ENCODE results near the gene SGIP1.

Gene SGIP1

GRCh38 chr1:66532798-66533783 is 862 bp upstream of the SGIP1 start:
- FAIRE-seq (no peak), DNase-seq (ENCODE audit: insufficient read length, low spot score) (no peak)
- TF ChIP-seq POLR2AphosphoS5 (IDR thresholded peaks at IDR 0.05; ENCODE audit: low read depth, low read length) (no peak), SPI1 (IDR thresholded peaks at IDR 0.05; ENCODE audit: low read depth, low read length) (no peak), POLR2A (IDR thresholded peaks at IDR 0.05; ENCODE audit: low read depth, low read length) (no peak), POU2F2 (IDR thresholded peaks at IDR 0.05; ENCODE audit: low read depth, low read length) (no peak), TAF1 (IDR thresholded peaks at IDR 0.05; ENCODE audit: low read depth, low read length) (no peak), PAX5 (IDR thresholded peaks at IDR 0.05; ENCODE audit: insufficient read depth, low read length, severe bottlenecking) (no peak)

- FAIRE-seq: no peak
- no peak for TF ChIP-seq POLR2A (IDR thresholded peaks at IDR 0.05; ENCODE audit: low read depth, low read length)
- TF ChIP-seq POLR2AphosphoS5 (IDR thresholded peaks at IDR 0.05; ENCODE audit: low read depth, low read length): no peak
- no peak for TF ChIP-seq PAX5 (IDR thresholded peaks at IDR 0.05; ENCODE audit: insufficient read depth, low read length, severe bottlenecking)
- TF ChIP-seq TAF1 (IDR thresholded peaks at IDR 0.05; ENCODE audit: low read depth, low read length): no peak
- TF ChIP-seq POU2F2 (IDR thresholded peaks at IDR 0.05; ENCODE audit: low read depth, low read length): no peak
- TF ChIP-seq SPI1 (IDR thresholded peaks at IDR 0.05; ENCODE audit: low read depth, low read length): no peak
- DNase-seq (ENCODE audit: insufficient read length, low spot score): no peak
These were observed 1.1 kb downstream of the SGIP1 start for GRCh38 chr1:66535061-66535460.

GRCh38 chr1:66535853-66536252 is 1.9 kb downstream of the SGIP1 start:
- DNase-seq (ENCODE audit: insufficient read length, low spot score) (no peak), FAIRE-seq (no peak)
- no peak for TF ChIP-seq POU2F2 (IDR thresholded peaks at IDR 0.05; ENCODE audit: low read depth, low read length)

DNA sequence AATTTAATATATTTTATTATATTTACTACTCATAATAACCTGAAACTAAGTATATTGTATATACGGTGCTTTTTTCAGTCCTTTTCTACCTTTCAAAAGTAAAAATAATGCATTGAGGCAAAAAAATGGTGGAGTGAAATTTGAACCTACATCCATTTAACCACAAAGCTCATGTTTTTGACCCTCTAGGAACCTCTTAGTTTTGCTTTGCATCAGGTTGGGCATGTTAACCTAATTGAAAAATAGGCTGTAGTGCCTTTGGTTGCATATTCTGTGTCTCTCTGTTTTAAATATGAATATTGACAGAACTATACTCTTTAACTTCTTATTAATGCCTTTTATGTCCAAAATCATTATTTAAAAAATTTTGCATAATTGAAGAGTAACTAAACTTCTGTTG is 3.8 kb downstream of the SGIP1 start:
- TF ChIP-seq TAF1 (IDR thresholded peaks at IDR 0.05; ENCODE audit: low read depth, low read length) (no peak), POLR2AphosphoS5 (IDR thresholded peaks at IDR 0.05; ENCODE audit: low read depth, low read length) (no peak), POLR2A (IDR thresholded peaks at IDR 0.05; ENCODE audit: low read depth, low read length) (no peak), POU2F2 (IDR thresholded peaks at IDR 0.05; ENCODE audit: low read depth, low read length) (no peak), SPI1 (IDR thresholded peaks at IDR 0.05; ENCODE audit: low read depth, low read length) (no peak), PAX5 (IDR thresholded peaks at IDR 0.05; ENCODE audit: insufficient read depth, low read length, severe bottlenecking) (no peak)
- no peak for FAIRE-seq
- DNase-seq (ENCODE audit: insufficient read length, low spot score): no peak

- FAIRE-seq: no peak
These were observed 5.5 kb downstream of the SGIP1 start for GRCh38 chr1:66539491-66539890.

GRCh38 chr1:66540434-66541032 is 6.6 kb downstream of the SGIP1 start:
- FAIRE-seq (no peak), DNase-seq (ENCODE audit: insufficient read length, low spot score) (no peak)
- TF ChIP-seq POU2F2 (IDR thresholded peaks at IDR 0.05; ENCODE audit: low read depth, low read length) (no peak), PAX5 (IDR thresholded peaks at IDR 0.05; ENCODE audit: insufficient read depth, low read length, severe bottlenecking) (no peak), SPI1 (IDR thresholded peaks at IDR 0.05; ENCODE audit: low read depth, low read length) (no peak), POLR2AphosphoS5 (IDR thresholded peaks at IDR 0.05; ENCODE audit: low read depth, low read length) (no peak), POLR2A (IDR thresholded peaks at IDR 0.05; ENCODE audit: low read depth, low read length) (no peak), TAF1 (IDR thresholded peaks at IDR 0.05; ENCODE audit: low read depth, low read length) (no peak)

More at GRCh38 chr1:66539491-66539890, 5.5 kb downstream of the SGIP1 start:
- TF ChIP-seq TAF1 (IDR thresholded peaks at IDR 0.05; ENCODE audit: low read depth, low read length) (no peak), POLR2AphosphoS5 (IDR thresholded peaks at IDR 0.05; ENCODE audit: low read depth, low read length) (no peak), PAX5 (IDR thresholded peaks at IDR 0.05; ENCODE audit: insufficient read depth, low read length, severe bottlenecking) (no peak), POU2F2 (IDR thresholded peaks at IDR 0.05; ENCODE audit: low read depth, low read length) (no peak), SPI1 (IDR thresholded peaks at IDR 0.05; ENCODE audit: low read depth, low read length) (no peak), POLR2A (IDR thresholded peaks at IDR 0.05; ENCODE audit: low read depth, low read length) (no peak)
- DNase-seq (ENCODE audit: insufficient read length, low spot score): no peak

- FAIRE-seq (no peak), DNase-seq (ENCODE audit: insufficient read length, low spot score) (no peak)
- TF ChIP-seq POLR2A (IDR thresholded peaks at IDR 0.05; ENCODE audit: low read depth, low read length): no peak
- TF ChIP-seq POLR2AphosphoS5 (IDR thresholded peaks at IDR 0.05; ENCODE audit: low read depth, low read length): no peak
- no peak for TF ChIP-seq PAX5 (IDR thresholded peaks at IDR 0.05; ENCODE audit: insufficient read depth, low read length, severe bottlenecking)
- TF ChIP-seq SPI1 (IDR thresholded peaks at IDR 0.05; ENCODE audit: low read depth, low read length): no peak
These were observed 8.4 kb downstream of the SGIP1 start for GRCh38 chr1:66542314-66542713.

DNA sequence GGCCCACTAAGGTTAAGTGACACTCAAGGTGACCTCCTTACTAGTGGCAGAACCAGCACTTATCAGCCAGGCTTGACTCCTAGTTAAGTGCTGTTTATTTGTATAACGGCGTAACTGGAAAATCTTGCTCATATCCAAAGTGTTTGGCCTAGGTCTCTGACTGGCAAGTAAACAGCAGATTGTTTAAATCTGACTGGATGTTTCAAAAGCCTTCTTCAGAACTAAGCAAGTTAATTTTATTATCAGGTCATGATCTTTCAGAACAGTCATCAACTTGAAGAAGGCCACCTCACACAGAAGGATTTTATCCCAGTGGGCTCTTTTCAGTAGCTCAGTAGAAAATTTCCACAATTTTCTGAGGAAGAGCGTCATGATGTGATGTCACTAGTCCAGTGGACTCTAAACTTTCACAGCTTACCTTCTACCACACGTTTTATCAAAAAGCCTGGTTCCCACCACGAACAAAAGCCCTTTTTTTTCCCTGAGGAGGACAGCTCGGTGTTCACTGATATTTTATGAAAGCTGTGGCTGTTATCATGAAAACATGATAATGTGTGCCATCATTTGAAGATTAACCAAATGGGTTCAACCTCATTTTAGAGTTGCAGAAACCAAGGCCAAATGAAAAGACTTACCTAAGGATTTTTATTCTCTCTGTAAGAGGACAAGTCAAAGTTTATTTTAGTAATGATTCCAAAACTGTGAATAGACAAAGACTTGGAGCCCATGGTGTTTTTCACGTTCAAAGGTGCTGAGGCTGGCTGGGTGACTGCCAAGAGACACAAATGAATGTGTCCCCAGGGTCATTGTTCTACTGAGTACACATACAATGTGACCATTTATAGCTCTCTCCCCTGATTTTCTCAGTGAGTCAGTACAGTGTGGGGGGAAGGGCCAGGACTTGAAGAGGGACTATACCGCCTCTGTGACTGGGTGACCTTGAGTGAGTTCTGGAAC is 9.1 kb downstream of the SGIP1 start:
- FAIRE-seq (no peak), DNase-seq (ENCODE audit: insufficient read length, low spot score) (no peak)
- TF ChIP-seq TAF1 (IDR thresholded peaks at IDR 0.05; ENCODE audit: low read depth, low read length): no peak
- TF ChIP-seq POLR2AphosphoS5 (IDR thresholded peaks at IDR 0.05; ENCODE audit: low read depth, low read length): no peak
- TF ChIP-seq PAX5 (IDR thresholded peaks at IDR 0.05; ENCODE audit: insufficient read depth, low read length, severe bottlenecking): no peak
- TF ChIP-seq POLR2A (IDR thresholded peaks at IDR 0.05; ENCODE audit: low read depth, low read length): no peak
- no peak for TF ChIP-seq SPI1 (IDR thresholded peaks at IDR 0.05; ENCODE audit: low read depth, low read length)
- TF ChIP-seq POU2F2 (IDR thresholded peaks at IDR 0.05; ENCODE audit: low read depth, low read length): no peak
